ENCODE data around the gene ZDHHC13.
"Not testable (repeated sequence)": the region's sequence is repeated elsewhere in the genome, so short reads cannot be mapped to it uniquely, and the experiment has no call there.

Gene ZDHHC13

GRCh38 chr11:19100885-19101284 is 16.1 kb upstream of the ZDHHC13 start:
- DNase-seq: no peak

GRCh38 chr11:19101796-19102520 is 15.0 kb upstream of the ZDHHC13 start:
- DNase-seq: no peak

- no peak for DNase-seq
Observed at GRCh38 chr11:19102521-19102900, 14.5 kb upstream of the ZDHHC13 start.

GRCh38 chr11:19105011-19105410 is 12.0 kb upstream of the ZDHHC13 start:
- DNase-seq: no peak

GRCh38 chr11:19107125-19107524 is 9.8 kb upstream of the ZDHHC13 start:
- no peak for DNase-seq

GRCh38 chr11:19110295-19110694 is 6.7 kb upstream of the ZDHHC13 start:
- DNase-seq: no peak

GRCh38 chr11:19111809-19112208 is 5.2 kb upstream of the ZDHHC13 start:
- no peak for DNase-seq

GRCh38 chr11:19116276-19116970 is 545 bp upstream of the ZDHHC13 start:
- DNase-seq: no peak

GRCh38 chr11:19117760-19118097 is 761 bp downstream of the ZDHHC13 start:
- DNase-seq: no peak

- DNase-seq: no peak
Observed at GRCh38 chr11:19121646-19122045, 4.7 kb downstream of the ZDHHC13 start.

- DNase-seq: no peak
Observed at GRCh38 chr11:19122960-19123615, 6.1 kb downstream of the ZDHHC13 start.

- not testable (repeated sequence) for DNase-seq
Observed at GRCh38 chr11:19126562-19127325, 9.8 kb downstream of the ZDHHC13 start.

GRCh38 chr11:19134004-19134403 is 17.0 kb downstream of the ZDHHC13 start:
- DNase-seq: no peak

- not testable (repeated sequence) for DNase-seq
Observed at GRCh38 chr11:19136884-19137283, 19.9 kb downstream of the ZDHHC13 start.

- DNase-seq: no peak
Observed at GRCh38 chr11:19145319-19145718, 28.4 kb downstream of the ZDHHC13 start.

- DNase-seq: no peak
Observed at GRCh38 chr11:19156892-19157291, 39.9 kb downstream of the ZDHHC13 start.

- DNase-seq: no peak
Observed at GRCh38 chr11:19160847-19161246, 43.9 kb downstream of the ZDHHC13 start.

- no peak for DNase-seq
Observed at GRCh38 chr11:19161651-19162050, 44.7 kb downstream of the ZDHHC13 start.

- DNase-seq: no peak
Observed at GRCh38 chr11:19162951-19163505, 46.1 kb downstream of the ZDHHC13 start.

GRCh38 chr11:19163617-19164016 is 46.6 kb downstream of the ZDHHC13 start:
- no peak for DNase-seq

GRCh38 chr11:19164230-19164855 is 47.4 kb downstream of the ZDHHC13 start:
- no peak for DNase-seq

GRCh38 chr11:19164881-19165280 is 47.9 kb downstream of the ZDHHC13 start:
- DNase-seq: no peak

- DNase-seq: no peak
Observed at GRCh38 chr11:19168090-19168489, 51.1 kb downstream of the ZDHHC13 start.

Data from stimulated activated CD4-positive, alpha-beta T cell treated with anti-CD3 and anti-CD28 coated beads, Interleukin-2, amount 100 ng/mL, for 24 hours (primary cell).